IMR-90 (cell line): ENCODE measurements around the gene PDLIM5. TPM values are rescaled to one million over a fixed set of nuclear protein-coding genes. Genes with fewer than 3 reads are reported as not detected.

Experiments used
- ATAC-seq: fragments of 200-7000 bp; cut with Tn5 transposase; 2 replicates; pipeline ENCODE4 v1.9.1; 2020; ENCODE audit warnings: low read depth, mild to moderate bottlenecking, moderate library complexity
- BruUV-seq: library from RNA; stranded (reverse); fragments of 400-500 nt; replicated peaks from 2 replicates; lab custom pipeline; 2021; lab: Mats Ljungman, UMichigan
- CTCF ChIA-PET: fragments of 300-600 bp; formaldehyde crosslinking; extraction: SDS; loops from one replicate; lab custom pipeline; 2021; ENCODE audit warnings: antibody characterized with exemption; lab: Yijun Ruan, JAX
- POLR2A ChIA-PET: fragments of 300-600 bp; sonication (Branson Sonifier 250); formaldehyde crosslinking; loops from one replicate; lab custom pipeline; 2022; ENCODE audit warnings: antibody characterized with exemption; ENCODE audit not compliant: unreplicated experiment; lab: Charles Lee
- DNase-seq: peaks from one replicate; pipeline ENCODE4 v3.0.0; 2013
- H2AFZ ChIP-seq: replicated peaks from 2 replicates; pipeline ENCODE3; 2013; ENCODE audit warnings: low read length, mild to moderate bottlenecking; ENCODE audit not compliant: poor library complexity
- H2AK5ac ChIP-seq: 2 replicates; pipeline ENCODE4 v1.6.1; 2013; ENCODE audit warnings: low read depth, low read length, inconsistent platforms
- H2AK9ac ChIP-seq: replicated peaks from 2 replicates; pipeline ENCODE3; 2013; ENCODE audit warnings: mild to moderate bottlenecking, low read depth, low read length, moderate library complexity; ENCODE audit not compliant: poor library complexity
- H2BK120ac ChIP-seq: 2 replicates; pipeline ENCODE4 v1.6.1; 2013; ENCODE audit warnings: low read depth, low read length, inconsistent platforms
- H2BK15ac ChIP-seq: 3 replicates; pipeline ENCODE4 v1.6.1; 2013; ENCODE audit warnings: low read depth, low read length, inconsistent platforms
- H2BK20ac ChIP-seq: 2 replicates; pipeline ENCODE4 v1.6.1; 2013; ENCODE audit warnings: low read depth, mild to moderate bottlenecking, inconsistent platforms, low read length, moderate library complexity
- H2BK5ac ChIP-seq: 2 replicates; pipeline ENCODE4 v1.6.1; 2013; ENCODE audit warnings: mild to moderate bottlenecking, low read depth, low read length, inconsistent platforms; ENCODE audit not compliant: poor library complexity, severe bottlenecking
- H3K14ac ChIP-seq: replicated peaks from 2 replicates; pipeline ENCODE4 v1.6.1; 2013; ENCODE audit warnings: low read depth, low read length, inconsistent platforms
- H3K18ac ChIP-seq: 2 replicates; pipeline ENCODE4 v1.6.1; 2013; ENCODE audit warnings: low read depth, low read length, control low read depth
- H3K23ac ChIP-seq: 2 replicates; pipeline ENCODE4 v1.6.1; 2013; ENCODE audit warnings: low read depth, low read length, inconsistent platforms
- H3K27ac ChIP-seq: 2 replicates; pipeline ENCODE4 v1.5.1; 2013; ENCODE audit warnings: mild to moderate bottlenecking, control low read depth, low read length; ENCODE audit not compliant: insufficient read depth
- H3K27me3 ChIP-seq: 2 replicates; pipeline ENCODE4 v1.6.1; 2013; ENCODE audit warnings: low read length; ENCODE audit not compliant: control insufficient read depth, insufficient read depth
- H3K36me3 ChIP-seq: 2 replicates; pipeline ENCODE4 v1.6.1; 2013; ENCODE audit warnings: low read length, mixed read lengths; ENCODE audit not compliant: control insufficient read depth, insufficient read depth
- H3K4ac ChIP-seq: 2 replicates; pipeline ENCODE4 v1.6.1; 2013; ENCODE audit warnings: low read depth, low read length, inconsistent platforms
- H3K4me1 ChIP-seq: 2 replicates; pipeline ENCODE4 v1.6.1; 2013; ENCODE audit warnings: low read length, mixed read lengths; ENCODE audit not compliant: control insufficient read depth, insufficient read depth
- H3K4me2 ChIP-seq: 2 replicates; pipeline ENCODE4 v1.6.1; 2013; ENCODE audit warnings: low read depth, mild to moderate bottlenecking, control low read depth, low read length, moderate library complexity
- H3K4me3 ChIP-seq: 2 replicates; pipeline ENCODE4 v1.5.1; 2013; ENCODE audit warnings: low read depth, mild to moderate bottlenecking, control low read depth, low read length, moderate library complexity; ENCODE audit not compliant: insufficient read depth
- H3K56ac ChIP-seq: 2 replicates; pipeline ENCODE4 v1.6.1; 2013; ENCODE audit warnings: low read length, inconsistent platforms; ENCODE audit not compliant: insufficient read depth; ENCODE audit errors: extremely low read depth
- H3K79me1 ChIP-seq, 2 experiments: 2 replicates each; pipeline ENCODE4 v1.6.1; 2013; ENCODE audit warnings: low read length in 2 of 2, inconsistent platforms in 1 of 2, low read depth in 1 of 2
- H3K9ac ChIP-seq: 2 replicates; pipeline ENCODE4 v1.6.1; 2013; ENCODE audit warnings: low read depth, low read length, control low read depth
- H3K9me1 ChIP-seq: 2 replicates; pipeline ENCODE4 v1.6.1; 2013; ENCODE audit warnings: low read length, inconsistent platforms; ENCODE audit not compliant: insufficient read depth
- H3K9me3 ChIP-seq: 2 replicates; pipeline ENCODE4 v1.6.1; 2013; ENCODE audit warnings: low read length; ENCODE audit not compliant: control insufficient read depth, insufficient read depth
- H4K20me1 ChIP-seq: 2 replicates; pipeline ENCODE4 v1.6.1; 2013; ENCODE audit warnings: low read length, inconsistent platforms; ENCODE audit not compliant: insufficient read depth
- H4K5ac ChIP-seq: 2 replicates; pipeline ENCODE4 v1.6.1; 2013; ENCODE audit warnings: mild to moderate bottlenecking, low read depth, low read length, control low read depth
- H4K8ac ChIP-seq, 2 experiments: 2 replicates each; pipeline ENCODE4 v1.6.1; 2013; ENCODE audit warnings: low read depth in 2 of 2, low read length in 2 of 2, control low read depth in 1 of 2, inconsistent platforms in 1 of 2
- H4K91ac ChIP-seq: 2 replicates; pipeline ENCODE4 v1.6.1; 2013; ENCODE audit warnings: low read depth, low read length, inconsistent platforms; ENCODE audit not compliant: insufficient read depth
- BHLHE40 ChIP-seq: fragments of 150-350 bp; IDR thresholded peaks from 2 replicates; pipeline ENCODE4 v1.6.1; 2016; ENCODE audit warnings: mild to moderate bottlenecking, low read depth, low read length
- CEBPB ChIP-seq: IDR thresholded peaks from 2 replicates; pipeline ENCODE4 v1.6.1; 2012; ENCODE audit warnings: low read depth, low read length, improper control_type of control experiment
- CHD1 ChIP-seq: IDR thresholded peaks from 2 replicates; pipeline ENCODE4 v1.6.1; 2012; ENCODE audit warnings: low read depth, low read length, improper control_type of control experiment
- CTCF ChIP-seq: conservative IDR thresholded peaks from 2 replicates; pipeline ENCODE4 v1.5.1; 2012; ENCODE audit warnings: mild to moderate bottlenecking, low read depth, low read length, improper control_type of control experiment
- ELK1 ChIP-seq: fragments of 150-350 bp; IDR thresholded peaks from 2 replicates; pipeline ENCODE4 v1.6.1; 2016; ENCODE audit warnings: low read depth, mild to moderate bottlenecking, low read length, moderate library complexity, borderline replicate concordance
- FOS ChIP-seq: fragments of 150-350 bp; IDR thresholded peaks from 2 replicates; pipeline ENCODE4 v1.6.1; 2016; ENCODE audit warnings: low read depth, low read length
- MAFK ChIP-seq: IDR thresholded peaks from 2 replicates; pipeline ENCODE4 v1.6.1; 2012; ENCODE audit warnings: low read depth, low read length, improper control_type of control experiment
- MAZ ChIP-seq: IDR thresholded peaks from 2 replicates; pipeline ENCODE4 v1.6.1; 2012; ENCODE audit warnings: low read depth, mild to moderate bottlenecking, low read length, improper control_type of control experiment, moderate library complexity, borderline replicate concordance
- MXI1 ChIP-seq: IDR thresholded peaks from 2 replicates; pipeline ENCODE4 v1.6.1; 2012; ENCODE audit warnings: low read depth, mild to moderate bottlenecking, low read length, moderate library complexity, borderline replicate concordance
- NFE2L2 ChIP-seq: fragments of 150-350 bp; IDR thresholded peaks from 2 replicates; pipeline ENCODE4 v1.6.1; 2016; ENCODE audit warnings: low read depth, mild to moderate bottlenecking, low read length
- POLR2A ChIP-seq: IDR thresholded peaks from 2 replicates; pipeline ENCODE4 v1.6.1; 2012; ENCODE audit warnings: mild to moderate bottlenecking, low read depth, low read length
- RAD21 ChIP-seq: IDR thresholded peaks from 2 replicates; pipeline ENCODE4 v1.6.1; 2012; ENCODE audit warnings: low read length, improper control_type of control experiment
- RFX5 ChIP-seq: IDR thresholded peaks from 2 replicates; pipeline ENCODE4 v1.8.0; 2012; ENCODE audit warnings: low read depth, mild to moderate bottlenecking, low read length, moderate library complexity
- SMC3 ChIP-seq: fragments of 150-350 bp; IDR thresholded peaks from 2 replicates; pipeline ENCODE4 v1.6.1; 2016; ENCODE audit warnings: low read depth, mild to moderate bottlenecking, antibody characterized with exemption, low read length, moderate library complexity
- WGBS, 2 experiments: methylation state at CpG; one replicate each; pipeline versions ENCODE4 v1.1.5 to v1.1.7; 2013; ENCODE audit warnings: missing lambda C conversion rate in 2 of 2; ENCODE audit not compliant: insufficient read length in 1 of 2; ENCODE audit errors: extremely low coverage in 2 of 2; 5-methylcytosine and 5-hydroxymethylcytosine counted together
- dilution Hi-C: fragments of 300-500 bp; cut with HindIII; formaldehyde crosslinking; loops from one replicate; pipeline ENCODE4 v1.14.3; 2018; ENCODE audit warnings: low sequenced_read_pairs; ENCODE audit not compliant: unreplicated experiment
- in situ Hi-C: fragments of 300-500 bp; cut with MboI; formaldehyde crosslinking; loops from 3 replicates; pipeline ENCODE4 v1.14.3; 2019; ENCODE audit warnings: low sequenced_read_pairs, inconsistent platforms, mixed read lengths
- intact Hi-C: fragments of 100-400 bp; cut with micrococcal nuclease; formaldehyde crosslinking; loops from 2 replicates; pipeline ENCODE4 v1.10.0; 2022
- polyA plus RNA-seq, 3 experiments: library from polyadenylated mRNA; depleted of rRNA; stranded (reverse); fragments of >200 nt; gene quantifications; 2 replicates each; pipeline ENCODE4 v1.2.3, GENCODE V29; 2012; ENCODE audit warnings: low replicate concordance in 1 of 3
- total RNA-seq: library from RNA; depleted of rRNA; stranded (reverse); fragments of >200 nt; gene quantifications from 2 replicates; pipeline ENCODE4 v1.2.3, GENCODE V29; 2012
- TF ChIP-seq, protein P1 (sequence below): fragments of 150-350 bp; IDR thresholded peaks from 2 replicates; pipeline ENCODE4 v1.6.1; 2017; ENCODE audit warnings: mild to moderate bottlenecking, antibody characterized with exemption, low read length, low read depth

The PDLIM5 gene
- total and polyA plus RNA-seq, 2 of the 4 experiments (the other 2 are of a cell fraction), result 96.5 to 188 TPM

GRCh38 chr4:94701631-94702300 lies 250.0 kb downstream of the PDLIM5 start:
- no peak overlapping the region for H3K14ac ChIP-seq
- H3K27me3 ChIP-seq, result no peaks in the 10 kb centered on the region
- DNase-seq (no peak), ATAC-seq (no peak)
- H3K9me1 ChIP-seq, result no peaks in the 10 kb centered on the region
- H2BK5ac ChIP-seq, result no peak overlapping the region
- no peaks in the 10 kb centered on the region for H3K79me1 ChIP-seq
- H3K36me3 ChIP-seq, result no peaks in the 10 kb centered on the region
- no peak overlapping the region for H3K18ac ChIP-seq
- dilution Hi-C loops (no loop called here), intact Hi-C loops (no loop called here), in situ Hi-C loops (no loop called here)
- no peak overlapping the region for H3K9ac ChIP-seq
- H3K27ac ChIP-seq, result no peak overlapping the region
- no peak overlapping the region for H2BK15ac ChIP-seq
- H2BK120ac ChIP-seq, result no peak overlapping the region
- H3K56ac ChIP-seq, result no peak overlapping the region
- no peak overlapping the region for H4K8ac ChIP-seq
- no TSS peak for BruUV-seq
- no peak overlapping the region for H2AFZ ChIP-seq
- TF ChIP-seq, protein P1, sequence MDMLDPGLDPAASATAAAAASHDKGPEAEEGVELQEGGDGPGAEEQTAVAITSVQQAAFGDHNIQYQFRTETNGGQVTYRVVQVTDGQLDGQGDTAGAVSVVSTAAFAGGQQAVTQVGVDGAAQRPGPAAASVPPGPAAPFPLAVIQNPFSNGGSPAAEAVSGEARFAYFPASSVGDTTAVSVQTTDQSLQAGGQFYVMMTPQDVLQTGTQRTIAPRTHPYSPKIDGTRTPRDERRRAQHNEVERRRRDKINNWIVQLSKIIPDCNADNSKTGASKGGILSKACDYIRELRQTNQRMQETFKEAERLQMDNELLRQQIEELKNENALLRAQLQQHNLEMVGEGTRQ, result no peak
- TF ChIP-seq MAZ (no peak), CHD1 (no peak), MXI1 (no peak), RAD21 (no peak), NFE2L2 (no peak), CTCF (no peak), RFX5 (no peak), MAFK (no peak), FOS (no peak), SMC3 (no peak), BHLHE40 (no peak), CEBPB (no peak), ELK1 (no peak), POLR2A (no peak)
- no peak overlapping the region for H4K5ac ChIP-seq
- POLR2A ChIA-PET, result no interaction called here
- WGBS, 2 experiments, result 90% methylated on average over 3 of the region's 8 CpGs; no CpG with 5 or more reads in 1 of the 2 experiments
- no peak overlapping the region for H2AK5ac ChIP-seq
- H3K4ac ChIP-seq, result no peak overlapping the region
- no peaks in the 10 kb centered on the region for H4K20me1 ChIP-seq
- H3K4me2 ChIP-seq, result no peak overlapping the region
- no peak overlapping the region for H2BK20ac ChIP-seq
- H2AK9ac ChIP-seq, result no peak overlapping the region
- H3K4me1 ChIP-seq, result no peaks in the 10 kb centered on the region
- CTCF ChIA-PET, result no interaction called here
- H3K4me3 ChIP-seq, result no peak overlapping the region
- no peak overlapping the region for H4K91ac ChIP-seq
- H3K9me3 ChIP-seq, result no peaks in the 10 kb centered on the region
- H3K23ac ChIP-seq, result no peak overlapping the region
